ENCODE measurements around the gene PRSS33.

PRSS33 gene

DNA sequence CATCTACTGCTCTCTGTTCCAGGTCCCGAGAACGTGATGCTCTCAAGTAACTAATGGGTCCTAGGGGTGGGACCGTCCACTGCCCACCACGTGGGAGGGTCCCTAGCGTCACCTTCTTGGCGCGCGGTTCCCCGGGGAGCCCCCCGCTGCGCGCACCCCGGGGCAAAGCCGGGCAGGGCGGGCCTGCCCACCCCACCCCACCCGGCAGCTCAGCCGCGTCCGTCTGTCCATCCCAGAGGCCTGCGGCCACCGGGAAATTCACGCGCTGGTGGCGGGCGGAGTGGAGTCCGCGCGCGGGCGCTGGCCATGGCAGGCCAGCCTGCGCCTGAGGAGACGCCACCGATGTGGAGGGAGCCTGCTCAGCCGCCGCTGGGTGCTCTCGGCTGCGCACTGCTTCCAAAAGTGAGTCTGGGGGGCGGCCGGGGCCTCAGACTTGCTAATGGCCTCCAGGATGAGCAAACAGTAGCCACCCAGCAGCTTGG, 11.4 kb upstream of the PRSS33 start:
- DNase-seq (ENCODE audit: low spot score) = no peak

DNA sequence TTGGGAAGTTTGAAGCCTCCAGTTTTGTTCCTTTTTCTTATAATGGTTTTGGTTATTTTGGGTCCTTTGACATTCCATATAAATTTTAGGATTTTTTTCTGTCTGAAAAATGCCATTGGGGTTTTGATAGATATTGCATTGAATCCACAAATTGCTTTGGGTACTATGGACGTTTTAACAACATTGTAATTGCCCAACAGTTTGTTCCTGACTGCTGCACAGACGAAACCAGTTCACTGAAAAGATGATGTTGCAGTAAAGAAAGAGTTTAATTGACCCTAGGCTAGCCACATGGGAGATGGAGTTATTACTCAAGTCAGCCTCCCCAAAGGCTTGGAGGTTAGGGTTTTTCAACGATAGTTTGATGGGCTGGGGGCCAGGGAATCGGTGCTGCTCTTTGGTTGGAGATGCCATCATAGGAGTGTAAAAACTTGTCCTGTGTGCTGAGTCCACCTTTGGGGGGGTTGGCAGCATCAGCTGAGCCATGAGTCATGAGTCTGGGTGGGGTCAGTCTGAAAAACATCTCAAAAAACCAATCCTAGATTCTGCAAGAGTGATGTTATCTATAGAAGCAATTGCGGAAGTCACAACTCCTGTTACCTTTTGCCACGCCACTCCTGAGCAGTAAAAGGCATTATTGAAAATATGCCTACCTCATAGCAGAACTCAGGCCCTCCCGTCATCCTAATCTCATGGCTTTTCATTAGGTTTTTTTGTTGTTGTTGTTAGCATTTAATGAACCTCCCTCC, 8.2 kb upstream of the PRSS33 start:
- no peak for DNase-seq (ENCODE audit: low spot score)

DNA sequence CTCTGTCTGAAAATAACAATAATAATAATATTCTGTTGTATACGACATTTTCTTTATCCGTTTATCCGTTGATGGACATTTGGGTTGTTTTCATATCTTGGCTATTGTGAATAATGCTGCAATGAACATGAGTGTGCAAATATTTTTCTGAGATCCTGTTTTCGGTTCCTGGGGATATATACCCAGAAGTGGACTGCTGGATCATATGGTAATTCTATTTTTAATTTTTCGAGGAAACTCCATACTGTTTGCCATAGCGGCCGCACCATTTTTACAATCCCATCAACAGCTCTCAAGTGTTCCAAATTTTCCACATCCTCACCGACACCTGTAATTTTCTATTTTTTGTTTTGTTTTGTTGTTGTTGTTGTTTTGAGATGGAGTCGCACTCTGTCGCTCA, 5.6 kb upstream of the PRSS33 start:
- DNase-seq (ENCODE audit: low spot score) = no peak

DNA sequence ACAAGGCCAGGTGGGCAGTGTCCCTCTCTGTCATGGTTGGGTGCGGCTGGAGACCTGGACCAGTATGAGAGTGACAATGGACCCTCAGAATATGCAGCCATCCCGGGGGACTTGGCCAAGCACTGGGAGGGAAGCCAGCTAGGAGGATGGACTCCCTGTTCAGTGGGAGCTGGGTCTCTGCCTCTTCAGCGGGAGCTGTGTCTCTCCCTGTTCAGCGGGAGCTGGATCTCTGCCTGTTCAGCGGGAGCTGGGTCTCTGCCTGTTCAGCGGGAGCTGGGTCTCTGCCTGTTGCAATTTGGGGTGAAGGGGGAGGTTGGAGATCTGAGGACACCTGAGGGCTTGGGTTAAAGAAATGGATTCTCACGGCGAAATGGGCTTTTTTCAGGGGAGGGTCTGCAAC, 3.8 kb upstream of the PRSS33 start:
- DNase-seq (ENCODE audit: low spot score) = no peak

- DNase-seq (ENCODE audit: low spot score) = no peak
These were observed 3.3 kb upstream of the PRSS33 start for GRCh38 chr16:2790631-2791030.

- no peak for DNase-seq (ENCODE audit: low spot score)
These were observed 601 bp upstream of the PRSS33 start for GRCh38 chr16:2787961-2788360.

GRCh38 chr16:2786826-2787151, 571 bp downstream of the PRSS33 start:
- no peak for DNase-seq (ENCODE audit: low spot score)

GRCh38 chr16:2786061-2786825, 1.1 kb downstream of the PRSS33 start:
- no peak for DNase-seq (ENCODE audit: low spot score)

DNA sequence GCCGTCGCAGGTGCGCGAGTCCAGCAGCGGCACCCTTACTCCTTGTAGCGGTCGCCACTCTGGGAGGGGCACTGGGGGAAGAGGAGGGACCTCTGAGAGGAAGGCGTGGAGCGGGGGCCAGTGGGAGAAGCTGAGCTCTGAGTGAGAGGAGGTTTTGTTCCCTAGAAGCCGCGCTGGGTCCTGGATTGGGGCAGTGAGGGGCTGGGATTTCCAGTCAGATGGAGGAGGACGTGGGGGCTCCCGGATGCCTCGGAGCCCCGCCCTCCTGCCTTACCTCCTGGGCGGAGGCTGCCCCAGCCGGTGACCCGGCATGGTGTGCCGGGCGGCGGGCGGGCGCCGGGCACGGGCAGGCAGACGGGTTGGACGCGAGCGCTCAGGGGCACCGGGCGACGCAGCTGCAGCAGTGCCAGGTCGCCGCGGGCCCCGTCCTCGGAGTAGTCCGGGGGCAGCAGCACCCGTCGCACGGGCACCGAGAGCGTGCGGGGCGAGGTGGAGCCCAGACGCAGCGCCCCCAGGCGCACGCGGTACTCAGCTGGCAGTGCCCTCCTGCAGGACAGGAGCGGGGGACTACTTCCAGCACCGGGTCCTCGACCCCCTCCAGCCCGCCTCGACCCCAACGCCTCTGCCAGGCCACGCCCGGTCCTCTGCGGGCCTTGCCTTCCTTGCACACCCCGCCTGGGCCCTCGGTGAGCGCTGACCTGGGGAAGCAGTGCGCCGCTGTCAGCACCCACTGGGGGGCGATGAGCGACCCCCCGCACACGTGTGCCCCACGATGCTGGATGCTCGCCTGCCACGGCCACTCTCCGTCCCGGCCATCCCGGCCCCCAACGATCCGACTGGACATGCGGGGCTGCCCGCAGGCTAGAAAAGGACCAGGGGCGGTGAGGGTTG, 2.0 kb downstream of the PRSS33 start:
- DNase-seq (ENCODE audit: low spot score) = no peak

- no peak for DNase-seq (ENCODE audit: low spot score)
These were observed 2.8 kb downstream of the PRSS33 start for GRCh38 chr16:2784358-2785100.

DNA sequence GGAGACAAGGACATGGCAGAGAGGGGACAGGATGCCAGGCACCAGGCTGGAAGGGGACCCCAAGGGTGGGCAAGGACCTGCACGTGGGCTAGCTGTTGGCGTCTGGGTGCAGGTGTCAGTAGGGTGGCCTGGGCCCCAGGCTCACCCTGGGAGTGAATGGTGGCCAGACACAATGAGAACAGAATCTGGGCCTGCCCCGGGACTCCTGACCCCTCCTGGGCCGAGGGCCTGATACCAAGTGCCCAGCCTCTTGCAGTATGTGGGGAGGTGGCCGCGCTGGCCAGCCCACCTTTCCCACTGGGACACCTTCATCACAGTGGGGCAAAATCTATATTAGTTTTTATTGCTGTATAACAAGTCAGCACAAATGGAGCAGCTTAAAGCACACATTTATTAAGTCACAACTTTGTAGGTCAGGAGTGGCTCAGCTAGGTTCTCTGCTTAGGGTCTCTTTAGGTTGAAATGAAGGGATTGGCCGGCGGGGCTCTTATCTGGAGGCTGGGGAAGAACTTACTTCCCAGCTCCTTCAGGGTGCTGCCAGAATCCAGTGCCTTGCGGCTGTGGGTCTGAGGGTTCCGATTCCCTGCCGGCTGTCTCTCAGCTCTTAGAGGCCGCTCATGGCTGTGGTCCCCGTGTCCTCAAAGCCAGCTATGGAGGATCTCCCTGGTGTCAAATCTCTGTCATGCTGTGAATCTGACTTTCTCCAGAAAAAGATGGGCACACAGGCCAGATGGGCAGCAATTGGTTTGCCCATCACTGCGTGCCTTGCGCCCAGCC, 3.6 kb downstream of the PRSS33 start:
- DNase-seq (ENCODE audit: low spot score) = no peak

DNA sequence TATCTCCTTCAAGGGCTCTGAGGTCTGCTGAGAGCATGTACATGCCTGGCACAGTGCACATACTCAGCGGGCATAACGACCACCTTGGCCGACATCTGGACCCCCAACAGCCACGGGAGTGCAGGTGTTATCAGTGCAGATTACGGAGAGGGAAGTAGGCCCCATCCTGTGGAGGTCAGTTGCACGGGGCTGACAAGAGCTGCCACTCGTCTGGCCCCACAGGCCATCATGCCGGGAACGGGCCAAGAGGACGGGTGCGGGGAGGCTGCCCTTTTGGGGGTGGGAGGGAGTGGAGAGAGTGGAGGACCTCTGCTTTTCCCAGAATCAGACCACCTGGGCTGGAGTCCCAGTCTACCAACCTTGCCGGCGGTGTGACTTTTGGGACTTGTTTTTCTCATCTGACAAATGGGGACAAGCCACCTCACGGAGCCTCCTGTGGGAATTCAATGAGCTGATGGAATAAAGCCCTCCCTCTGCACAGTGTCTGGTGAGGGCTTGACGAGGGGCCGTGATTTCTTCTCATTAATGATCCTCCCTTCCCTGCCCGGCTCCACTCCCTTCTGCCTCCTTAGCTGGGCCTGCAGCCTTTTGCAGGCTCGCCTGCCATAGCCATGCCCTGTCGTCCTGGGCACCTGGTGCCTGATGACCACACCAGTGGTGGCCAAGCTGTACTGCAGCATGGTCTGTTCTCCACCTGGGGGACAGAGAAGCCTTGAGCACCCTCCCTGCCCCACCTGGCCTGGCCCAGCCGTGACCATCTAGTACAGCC, 4.6 kb downstream of the PRSS33 start:
- no peak for DNase-seq (ENCODE audit: low spot score)

GRCh38 chr16:2779978-2780898, 7.1 kb downstream of the PRSS33 start:
- no peak for DNase-seq (ENCODE audit: low spot score)

DNA sequence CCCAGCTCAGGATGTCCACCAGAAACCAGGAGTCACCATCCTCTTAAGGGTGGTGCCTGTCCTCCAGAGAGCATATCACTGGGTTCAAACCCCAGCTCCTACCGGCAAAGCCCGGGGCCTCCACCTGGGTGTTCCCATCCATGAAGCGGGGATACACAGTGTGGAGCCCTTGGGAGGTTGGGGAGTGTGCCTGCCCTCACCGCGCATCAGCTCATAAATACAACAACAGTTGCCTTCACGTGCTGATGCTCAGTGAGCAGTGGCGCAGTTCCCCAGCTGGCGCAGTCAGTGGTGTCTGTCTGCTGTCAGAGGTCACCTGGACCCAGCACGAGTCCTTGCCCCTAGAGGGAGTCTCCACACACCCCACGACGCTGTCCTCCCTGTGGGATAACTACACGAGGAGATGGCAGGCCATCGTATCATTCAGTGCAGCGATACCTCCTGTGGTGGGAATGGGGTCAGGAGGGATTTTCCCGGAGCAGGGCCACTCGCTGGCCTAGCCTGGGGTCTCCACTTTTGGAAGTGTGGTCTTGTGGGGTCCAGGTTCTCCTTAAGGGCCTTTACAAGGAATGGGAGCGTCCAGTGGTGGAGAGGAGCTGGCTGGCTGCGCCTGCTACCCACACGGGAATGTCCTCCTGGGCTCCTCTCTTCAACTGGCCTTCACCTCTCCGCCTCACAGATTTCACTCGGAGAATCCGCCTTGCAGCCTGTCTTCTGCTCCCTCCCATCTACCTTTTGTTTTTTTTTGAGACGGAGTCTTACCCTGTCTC, 8.0 kb downstream of the PRSS33 start:
- no peak for DNase-seq (ENCODE audit: low spot score)

- DNase-seq (ENCODE audit: low spot score) = no peak
These were observed 8.8 kb downstream of the PRSS33 start for GRCh38 chr16:2778630-2778958.

GRCh38 chr16:2777903-2778629, 9.3 kb downstream of the PRSS33 start:
- no peak for DNase-seq (ENCODE audit: low spot score)

- DNase-seq (ENCODE audit: low spot score) = peak; percentile 75
These were observed 10.0 kb downstream of the PRSS33 start, which contains the start of gene ELOB for GRCh38 chr16:2777231-2777902. Gene ELOB, minus strand, starts transcription at chr16:2777280. Its CDS starts 41 bp downstream, at chr16:2777239.

Measured in kidney capillary endothelial cell (primary cell).